GM18511 (cell line): ENCODE data around the gene TXNRD3.
"Not testable (repeated sequence)": the region's sequence is repeated elsewhere in the genome, so short reads cannot be mapped to it uniquely, and the experiment has no call there.

ENCODE experiments used
- ATAC-seq: cut with Tn5 transposase; IDR thresholded peaks from one replicate; pipeline ENCODE4 v1.9.1; 2021; ENCODE audit warnings: mild to moderate bottlenecking, moderate library complexity; ENCODE audit not compliant: unreplicated experiment

Gene TXNRD3

DNA sequence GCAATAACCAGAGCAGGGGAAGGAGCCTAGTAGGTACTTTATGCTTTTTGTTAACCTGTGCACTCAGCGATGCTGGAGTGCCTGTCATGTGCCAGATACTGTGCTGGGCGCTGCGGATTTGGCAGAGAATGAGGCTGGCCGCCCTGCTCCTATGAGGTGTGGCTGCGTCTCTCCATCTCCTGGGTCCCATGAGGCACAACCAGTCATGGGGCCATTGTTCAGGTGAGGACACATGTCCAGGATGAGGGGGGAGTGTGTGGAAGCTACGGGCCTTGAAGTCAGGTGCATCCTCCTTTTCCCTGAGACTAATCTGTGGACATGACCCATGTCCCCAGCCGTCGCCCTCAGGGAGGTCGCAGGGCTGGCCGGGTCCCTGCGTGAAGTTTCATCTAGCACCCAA, 963 bp upstream of the TXNRD3 start:
- no peak for ATAC-seq

GRCh38 chr3:126649556-126650092, 5.3 kb downstream of the TXNRD3 start:
- no peak for ATAC-seq

DNA sequence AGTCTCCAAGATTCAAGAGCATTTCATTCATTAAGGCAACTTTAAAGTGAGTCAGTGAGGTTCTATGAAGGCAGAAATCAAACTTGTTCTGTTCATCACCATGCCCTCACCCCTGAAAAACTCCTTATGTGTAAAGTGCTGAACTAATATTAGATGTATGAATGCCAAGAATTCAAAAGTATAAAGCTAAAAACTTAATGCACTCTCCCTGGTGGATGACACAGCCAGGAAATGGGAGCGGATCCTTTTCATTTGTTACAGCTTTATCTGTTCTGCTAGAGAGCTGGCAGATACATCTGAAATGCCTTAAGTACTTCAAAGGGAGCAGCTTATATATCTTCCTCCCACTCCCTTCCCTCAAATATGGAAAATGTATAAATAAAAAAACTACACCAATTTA, 8.2 kb downstream of the TXNRD3 start:
- no peak for ATAC-seq

DNA sequence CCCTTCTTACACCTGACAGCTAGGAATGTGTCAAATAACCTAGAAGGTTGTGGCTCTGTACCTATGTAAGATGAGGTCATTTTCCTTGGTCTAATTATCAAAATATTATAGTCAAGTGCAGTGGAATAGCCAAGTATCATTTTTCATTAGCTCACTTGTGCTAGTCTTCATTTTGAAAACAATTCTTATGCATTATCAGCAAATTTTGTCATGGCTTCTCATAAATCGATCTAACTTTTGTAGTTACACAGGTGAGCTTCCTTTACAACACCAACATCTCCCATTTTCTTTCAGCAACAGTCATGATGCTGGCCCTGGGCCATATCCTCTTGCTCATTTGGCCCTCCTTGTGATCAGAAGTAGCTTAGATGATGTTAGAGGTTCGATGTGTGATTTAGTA, 10.3 kb downstream of the TXNRD3 start:
- no peak for ATAC-seq

DNA sequence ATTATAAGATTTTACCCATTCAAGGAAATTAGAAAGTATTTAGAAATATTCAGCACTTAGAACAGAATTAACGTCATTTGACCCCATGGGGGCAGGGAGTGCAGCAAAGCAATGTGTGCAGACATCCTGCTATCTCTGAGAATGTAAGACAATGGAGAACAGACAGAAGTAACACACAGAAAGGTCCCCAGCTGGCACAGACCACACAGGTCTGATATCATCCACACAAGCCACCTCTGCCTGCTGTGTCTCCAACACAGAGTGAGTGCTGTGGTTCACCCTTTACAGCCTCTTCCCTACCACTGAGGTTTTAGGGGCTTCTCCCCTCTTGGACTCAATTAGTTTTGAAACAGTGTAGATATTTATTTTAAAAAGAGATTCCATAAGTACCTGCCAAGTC, 16.1 kb downstream of the TXNRD3 start:
- no peak for ATAC-seq

DNA sequence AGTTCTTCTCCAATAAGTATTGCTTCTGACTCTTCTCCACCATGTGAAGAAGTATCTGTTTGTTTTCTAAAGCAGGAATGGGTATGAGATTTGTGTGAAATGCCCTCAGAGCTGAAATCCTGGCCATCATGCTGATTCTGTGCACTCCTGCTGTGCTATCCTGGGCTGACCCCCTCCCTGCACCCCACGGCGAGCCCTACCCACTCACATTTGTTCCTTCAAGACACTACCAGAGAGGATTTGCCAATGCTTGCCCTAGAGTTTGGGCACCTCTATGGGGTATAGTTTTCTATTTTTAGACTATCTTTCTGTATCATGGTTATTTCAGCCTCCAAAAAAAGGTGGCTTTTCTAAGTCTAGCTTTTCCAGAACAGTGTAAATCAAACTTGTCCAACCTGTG, 18.5 kb downstream of the TXNRD3 start:
- ATAC-seq = no peak

DNA sequence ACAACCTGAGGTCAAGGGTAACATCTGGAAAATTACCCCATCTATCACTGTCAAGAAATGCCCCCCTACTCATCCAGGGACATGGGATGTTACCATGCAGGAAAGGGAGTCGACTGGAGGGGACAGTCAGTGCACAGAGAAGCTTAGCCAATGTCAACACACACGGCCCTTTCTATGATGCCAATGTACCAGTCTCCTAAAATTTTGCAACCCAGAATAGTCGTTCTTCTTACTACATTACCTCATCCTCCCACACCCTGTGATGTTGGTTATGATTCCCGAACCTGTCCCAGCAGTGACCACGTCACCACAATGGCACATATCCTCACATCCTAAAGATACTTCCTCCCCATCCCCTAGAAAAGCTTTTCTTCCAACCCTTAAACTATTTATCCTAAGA, 20.1 kb downstream of the TXNRD3 start:
- ATAC-seq = no peak

DNA sequence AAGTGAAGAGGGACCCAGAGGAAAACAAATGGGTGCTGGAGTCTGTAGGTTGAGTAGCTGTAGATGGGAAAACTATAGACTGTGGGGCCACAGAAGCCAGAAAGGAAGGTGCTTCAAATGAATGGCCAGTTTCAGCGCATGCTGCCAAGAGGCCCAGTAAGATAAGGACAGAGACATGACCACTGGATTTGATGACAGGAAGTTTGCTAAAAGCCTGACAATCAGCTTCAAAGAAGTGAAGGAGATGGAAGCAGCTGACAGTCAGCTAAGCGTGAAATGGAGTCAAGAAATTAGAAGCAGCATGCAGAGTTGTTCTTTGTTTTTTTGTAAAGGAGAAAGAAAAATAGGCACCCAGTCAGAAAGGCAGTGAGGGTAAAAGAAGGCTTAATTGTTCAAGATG, 24.9 kb downstream of the TXNRD3 start:
- ATAC-seq = no peak

GRCh38 chr3:126625735-126626134, 29.2 kb downstream of the TXNRD3 start:
- ATAC-seq = not testable (repeated sequence)

DNA sequence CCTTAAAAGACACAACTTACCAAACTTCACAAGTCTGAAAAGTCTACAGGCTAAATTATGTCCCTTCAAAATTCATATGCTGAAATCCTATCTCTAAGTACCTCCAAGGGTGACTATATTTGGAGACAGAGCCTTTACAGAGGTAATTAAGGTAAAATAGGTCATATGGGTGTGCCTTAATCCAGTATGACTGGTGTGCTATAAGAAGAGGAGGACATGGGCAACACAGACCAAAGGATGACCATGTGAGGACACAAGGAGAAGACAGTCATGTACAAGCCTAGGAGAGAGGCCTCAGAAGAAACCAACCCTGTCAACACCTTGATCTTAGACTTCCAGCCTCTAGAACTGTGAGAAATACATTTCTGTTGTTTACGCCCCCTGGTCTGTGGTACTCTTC, 32.2 kb downstream of the TXNRD3 start:
- ATAC-seq = no peak

DNA sequence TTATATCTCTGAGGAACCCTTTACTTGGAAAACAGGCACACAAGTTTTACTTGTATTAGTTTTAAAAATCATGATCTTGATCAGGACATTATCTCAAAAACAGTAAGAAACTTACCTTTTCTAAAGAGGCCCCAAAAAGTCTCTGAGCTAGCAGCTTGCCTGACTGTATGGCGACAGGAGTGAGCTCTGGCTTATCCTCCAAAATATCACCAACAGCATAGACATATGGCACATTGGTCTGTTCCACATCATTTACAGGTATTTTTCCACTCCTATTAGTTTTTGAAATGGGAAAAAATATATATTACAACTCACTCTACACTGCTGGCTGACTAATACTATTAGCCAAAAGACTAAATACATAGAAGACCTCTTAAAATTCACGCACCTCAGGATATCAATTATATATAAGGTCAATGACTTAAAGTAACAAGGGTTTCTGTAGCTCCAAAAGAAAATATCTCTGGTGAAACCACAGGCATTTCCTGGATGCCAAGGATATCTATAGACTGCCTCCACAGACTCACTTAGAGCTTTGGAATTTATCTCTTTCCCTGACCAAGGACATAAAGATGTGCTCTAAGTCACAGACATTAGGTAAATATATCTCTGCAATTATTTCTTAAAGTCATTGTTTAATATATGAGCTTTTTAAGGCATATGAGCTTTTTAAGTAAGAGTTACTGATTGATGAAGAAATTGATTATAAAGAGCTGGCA, 33.1 kb downstream of the TXNRD3 start:
- no peak for ATAC-seq

GRCh38 chr3:126621171-126621570, 33.8 kb downstream of the TXNRD3 start:
- ATAC-seq = no peak

- no peak for ATAC-seq
Measured at GRCh38 chr3:126620738-126621137, 34.2 kb downstream of the TXNRD3 start.

GRCh38 chr3:126618760-126619159, 36.2 kb downstream of the TXNRD3 start:
- no peak for ATAC-seq

- ATAC-seq = no peak
Measured at GRCh38 chr3:126618021-126618420, 36.9 kb downstream of the TXNRD3 start.

DNA sequence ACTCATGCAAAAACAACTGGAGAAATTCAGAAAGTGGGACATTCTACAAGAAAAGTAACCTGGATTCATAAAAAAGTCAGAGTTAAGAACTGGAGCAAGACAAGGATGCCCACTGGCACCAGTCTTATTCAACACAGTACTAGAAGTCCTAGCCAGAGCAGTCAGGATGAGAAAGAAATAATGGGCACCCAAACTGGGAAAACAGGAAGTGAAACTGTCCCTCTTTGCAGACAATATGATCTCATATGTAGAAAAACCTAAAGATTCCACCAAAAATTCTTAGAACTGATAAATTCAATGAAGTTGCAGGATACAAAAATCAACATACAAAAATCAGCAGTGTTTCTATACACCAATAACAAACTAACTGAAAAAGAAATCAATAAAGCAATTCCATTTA, 37.4 kb downstream of the TXNRD3 start:
- no peak for ATAC-seq

DNA sequence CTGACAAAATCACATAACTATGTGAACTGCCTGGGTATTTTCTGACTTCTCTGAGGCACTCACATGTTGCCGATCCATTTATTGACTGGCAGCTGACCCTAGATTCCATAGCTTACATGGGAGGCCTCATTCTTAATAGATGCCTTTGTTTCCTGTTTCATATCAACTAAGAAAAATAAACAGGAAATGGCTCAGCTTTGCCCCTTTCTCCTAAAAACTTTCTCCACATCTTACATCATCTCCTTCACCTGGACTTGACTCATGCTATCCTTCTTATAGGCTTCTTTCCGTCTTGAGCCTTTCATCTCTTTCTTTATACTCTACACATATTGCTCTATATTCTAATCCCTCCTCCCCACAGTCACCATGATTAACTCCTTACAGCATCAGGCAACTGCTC, 38.0 kb downstream of the TXNRD3 start:
- no peak for ATAC-seq

- ATAC-seq = no peak
Measured at GRCh38 chr3:126613479-126614188, 41.3 kb downstream of the TXNRD3 start.

- ATAC-seq = no peak
Measured at GRCh38 chr3:126612479-126613205, 42.3 kb downstream of the TXNRD3 start.

DNA sequence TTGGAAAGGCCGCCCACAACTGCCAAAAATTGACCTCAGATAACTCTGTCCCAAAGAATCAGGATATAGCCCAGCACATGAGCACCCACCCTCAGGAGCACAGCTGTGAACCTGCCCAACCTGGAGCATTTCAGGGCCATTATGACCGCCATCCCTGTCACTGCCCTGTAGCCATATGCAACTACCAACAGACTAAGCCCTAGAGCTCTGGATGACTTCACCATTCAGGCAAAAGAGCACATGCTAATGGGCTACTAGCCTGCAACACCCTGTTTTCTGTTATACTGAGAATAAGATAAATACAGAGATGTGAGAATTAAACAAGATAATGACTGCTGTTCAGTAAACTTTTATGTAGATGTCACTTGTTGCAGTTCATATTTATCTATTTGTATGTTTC, 45.0 kb downstream of the TXNRD3 start:
- ATAC-seq = no peak

DNA sequence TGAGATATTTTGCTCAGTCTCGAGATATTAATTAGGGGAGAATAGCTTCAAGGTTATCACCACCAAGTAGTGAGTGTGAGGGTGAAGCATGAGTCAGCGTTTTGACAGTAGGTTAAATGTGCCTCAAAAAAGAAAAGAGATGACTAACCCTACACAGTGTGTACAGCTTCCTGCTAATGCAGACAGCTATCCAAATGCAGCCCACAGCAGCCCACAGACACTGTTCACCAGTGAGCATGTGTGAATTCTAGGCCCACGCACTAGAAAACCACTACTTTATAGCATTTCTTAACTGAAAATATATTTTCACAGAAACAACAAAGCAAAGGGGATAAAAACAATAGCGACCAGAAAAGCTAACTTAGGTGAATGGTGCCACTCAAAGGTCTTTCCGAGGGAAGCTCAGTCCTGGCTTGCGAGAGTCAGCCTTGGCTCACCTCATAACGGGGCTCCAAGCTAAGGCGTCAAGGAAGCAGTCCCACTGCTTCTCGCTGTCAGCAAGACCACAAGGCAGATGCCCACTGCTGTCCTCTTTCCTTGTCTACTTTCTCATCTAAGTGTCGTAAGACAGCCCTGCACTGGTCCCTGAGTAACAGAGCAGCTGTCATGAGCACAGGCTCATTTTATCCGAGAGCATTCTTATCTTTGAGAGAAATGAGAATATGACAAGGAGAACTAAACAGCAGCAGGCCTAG, 47.6 kb downstream of the TXNRD3 start:
- ATAC-seq = no peak
